T-helper 22 cell (primary cell): ENCODE results near the gene FSTL5.
"Not testable (repeated sequence)": the region's sequence is repeated elsewhere in the genome, so short reads cannot be mapped to it uniquely, and the experiment has no call there.

Source experiments
- DNase-seq: peaks from one replicate; pipeline ENCODE4 v3.0.0-alpha.2; 2020; ENCODE audit warnings: low read depth

The FSTL5 gene

GRCh38 chr4:162163892-162164759 lies at the start of gene FSTL5:
Gene FSTL5, minus strand, starts transcription at chr4:162164000. Its CDS starts 52,604 bp downstream, at chr4:162111396.
- no peak for DNase-seq

GRCh38 chr4:162209706-162210105 lies 45.9 kb upstream of the FSTL5 start:
- DNase-seq: no peak

- DNase-seq: not testable (repeated sequence)
Measured at GRCh38 chr4:162203478-162203877, 39.7 kb upstream of the FSTL5 start.

- no peak for DNase-seq
Measured at GRCh38 chr4:162201673-162202072, 37.9 kb upstream of the FSTL5 start.

GRCh38 chr4:162170509-162170908 lies 6.7 kb upstream of the FSTL5 start:
- DNase-seq: no peak

GRCh38 chr4:162164906-162165510 lies 1.2 kb upstream of the FSTL5 start:
- DNase-seq: no peak

- no peak for DNase-seq
Measured at GRCh38 chr4:162162672-162163071, 1.1 kb downstream of the FSTL5 start.

- DNase-seq: no peak
Measured at GRCh38 chr4:162157241-162157640, 6.6 kb downstream of the FSTL5 start.

- DNase-seq: no peak
Measured at GRCh38 chr4:162154862-162155540, 8.8 kb downstream of the FSTL5 start.

- DNase-seq: no peak
Measured at GRCh38 chr4:162151850-162152249, 11.9 kb downstream of the FSTL5 start.

- no peak for DNase-seq
Measured at GRCh38 chr4:162151386-162151785, 12.4 kb downstream of the FSTL5 start.

GRCh38 chr4:162149644-162150043 lies 14.2 kb downstream of the FSTL5 start:
- DNase-seq: no peak

GRCh38 chr4:162140051-162140683 lies 23.6 kb downstream of the FSTL5 start:
- no peak for DNase-seq

- no peak for DNase-seq
Measured at GRCh38 chr4:162139412-162139811, 24.4 kb downstream of the FSTL5 start.

- no peak for DNase-seq
Measured at GRCh38 chr4:162131256-162131655, 32.5 kb downstream of the FSTL5 start.

- no peak for DNase-seq
Measured at GRCh38 chr4:162126729-162127128, 37.1 kb downstream of the FSTL5 start.

GRCh38 chr4:162117051-162117450 lies 46.7 kb downstream of the FSTL5 start:
- no peak for DNase-seq

- DNase-seq: no peak
Measured at GRCh38 chr4:162116095-162116779, 47.6 kb downstream of the FSTL5 start.

GRCh38 chr4:162115333-162115732 lies 48.5 kb downstream of the FSTL5 start:
- no peak for DNase-seq

GRCh38 chr4:162111078-162111477 lies 52.7 kb downstream of the FSTL5 start:
- no peak for DNase-seq

- no peak for DNase-seq
Measured at GRCh38 chr4:162104459-162105124, 59.2 kb downstream of the FSTL5 start.
